Neural crest cell (in vitro differentiated cells): ENCODE measurements around the gene ETNK2. TPM values are rescaled to one million over a fixed set of nuclear protein-coding genes. Genes with fewer than 3 reads are reported as not detected.
A peak's percentile ranks its signal among the peaks of the same experiment; 100 is the strongest.

Experiments
- DNase-seq: peaks from one replicate; pipeline ENCODE4 v3.0.0; 2021; ENCODE audit warnings: low read depth, mixed read lengths, low spot score
- H3K27ac Mint-ChIP-seq: one replicate; pipeline ENCODE4 v1.8.0; 2021; ENCODE audit warnings: mild to moderate bottlenecking, mixed read lengths; ENCODE audit not compliant: unreplicated experiment
- H3K27me3 Mint-ChIP-seq: 2 replicates; pipeline ENCODE4 v1.8.0; 2021; ENCODE audit warnings: low read depth, mild to moderate bottlenecking, mixed read lengths
- H3K36me3 Mint-ChIP-seq: 2 replicates; pipeline ENCODE4 v1.8.0; 2021; ENCODE audit warnings: low read depth, mild to moderate bottlenecking, mixed read lengths
- H3K4me1 Mint-ChIP-seq: 2 replicates; pipeline ENCODE4 v1.8.0; 2021; ENCODE audit warnings: mixed read lengths
- H3K4me3 Mint-ChIP-seq: one replicate; pipeline ENCODE4 v1.8.0; 2021; ENCODE audit warnings: mild to moderate bottlenecking, mixed read lengths
- H3K9me3 Mint-ChIP-seq: 2 replicates; pipeline ENCODE4 v1.8.0; 2021; ENCODE audit warnings: mixed read lengths
- CTCF ChIP-seq: fragments of 200-600 bp; sonication (generic); conservative IDR thresholded peaks from 2 replicates; pipeline ENCODE4 v1.5.0; 2021; ENCODE audit warnings: antibody characterized with exemption, mild to moderate bottlenecking
- long read RNA-seq: library from polyadenylated mRNA; unstranded; transcript quantifications from one replicate; pipeline ENCODE4 v2.0.0, GENCODE V29; 2020
- total RNA-seq: library from RNA; stranded (reverse); gene quantifications from 2 replicates; pipeline ENCODE4 v1.2.1, GENCODE V29; 2021

ETNK2 gene
- total RNA-seq: 12.1 and 14.5 TPM in 2 replicates
- long read RNA-seq, partial matches to known transcripts: 1 of 4 reads
- long read RNA-seq, other reads (novel, unspliced or antisense): 1 of 4 reads

- Mint-ChIP-seq H3K27ac (no peak within 1 kb of the TSS), H3K9me3 (no peaks in the 10 kb centered on the region), H3K27me3 (peaks cover 12% of the 10 kb centered on the region), H3K4me1 (peaks cover 17% of the 10 kb centered on the region), H3K36me3 (no peaks in the 10 kb centered on the region), H3K4me3 (peak within 1 kb of the TSS; percentile 86)
- no peak for TF ChIP-seq CTCF
- peak; percentile 55 for DNase-seq
These were observed at the start of gene ETNK2 for GRCh38 chr1:204151552-204152309. TSS of gene ETNK2 (minus strand) at chr1:204152044. CDS start at chr1:204151852, 192 bp downstream.

GRCh38 chr1:204201348-204202040, 49.6 kb upstream of the ETNK2 start:
- Mint-ChIP-seq H3K4me1 (no peaks in the 10 kb centered on the region), H3K27me3 (peaks cover 84% of the 10 kb centered on the region), H3K9me3 (no peaks in the 10 kb centered on the region), H3K27ac (no peak overlapping the region), H3K4me3 (no peak overlapping the region), H3K36me3 (no peaks in the 10 kb centered on the region)
- DNase-seq: no peak
- TF ChIP-seq CTCF: no peak

GRCh38 chr1:204199579-204199978, 47.7 kb upstream of the ETNK2 start:
- TF ChIP-seq CTCF: no peak
- no peak overlapping the region for H3K27ac Mint-ChIP-seq
- H3K4me1 Mint-ChIP-seq: no peaks in the 10 kb centered on the region
- no peaks in the 10 kb centered on the region for H3K36me3 Mint-ChIP-seq
- H3K4me3 Mint-ChIP-seq: no peak overlapping the region
- peaks cover 83% of the 10 kb centered on the region for H3K27me3 Mint-ChIP-seq
- no peak for DNase-seq
- H3K9me3 Mint-ChIP-seq: peaks cover 4% of the 10 kb centered on the region

GRCh38 chr1:204198348-204199340, 46.8 kb upstream of the ETNK2 start:
- Mint-ChIP-seq H3K27me3 (peaks cover 83% of the 10 kb centered on the region), H3K4me1 (no peaks in the 10 kb centered on the region), H3K4me3 (no peak overlapping the region), H3K9me3 (peaks cover 4% of the 10 kb centered on the region), H3K27ac (no peak overlapping the region), H3K36me3 (no peaks in the 10 kb centered on the region)
- no peak for TF ChIP-seq CTCF
- DNase-seq: no peak

GRCh38 chr1:204197068-204197467, 45.2 kb upstream of the ETNK2 start:
- Mint-ChIP-seq H3K4me3 (no peak overlapping the region), H3K27me3 (peaks cover 83% of the 10 kb centered on the region), H3K36me3 (no peaks in the 10 kb centered on the region), H3K27ac (no peak overlapping the region), H3K4me1 (no peaks in the 10 kb centered on the region), H3K9me3 (peaks cover 4% of the 10 kb centered on the region)
- TF ChIP-seq CTCF: no peak
- DNase-seq: no peak
